Measurements from ENCODE around the gene ACYP2.

ACYP2 gene

DNA sequence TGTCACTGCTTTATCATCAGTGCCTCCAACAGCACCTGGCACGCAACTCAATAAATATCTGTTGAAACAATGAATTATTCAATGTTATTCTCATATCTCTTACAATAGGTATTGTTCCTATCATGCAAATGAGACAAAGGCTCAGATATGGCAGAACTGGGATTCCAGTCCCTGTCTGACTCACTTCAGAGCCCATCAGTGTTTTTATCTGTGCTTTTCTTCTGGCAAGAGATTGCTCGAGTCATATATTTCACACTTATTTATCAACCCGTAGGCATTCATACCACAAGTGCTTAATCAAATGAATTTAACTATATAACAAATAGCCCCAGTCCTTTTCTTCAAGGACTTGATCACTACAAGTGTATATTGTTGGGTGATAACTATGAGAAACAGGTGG, 217.0 kb downstream of the ACYP2 start:
- H3K27ac ChIP-seq: no peak overlapping the region
- TF ChIP-seq CTCF (conservative IDR thresholded peaks at IDR 0.05): no peak

DNA sequence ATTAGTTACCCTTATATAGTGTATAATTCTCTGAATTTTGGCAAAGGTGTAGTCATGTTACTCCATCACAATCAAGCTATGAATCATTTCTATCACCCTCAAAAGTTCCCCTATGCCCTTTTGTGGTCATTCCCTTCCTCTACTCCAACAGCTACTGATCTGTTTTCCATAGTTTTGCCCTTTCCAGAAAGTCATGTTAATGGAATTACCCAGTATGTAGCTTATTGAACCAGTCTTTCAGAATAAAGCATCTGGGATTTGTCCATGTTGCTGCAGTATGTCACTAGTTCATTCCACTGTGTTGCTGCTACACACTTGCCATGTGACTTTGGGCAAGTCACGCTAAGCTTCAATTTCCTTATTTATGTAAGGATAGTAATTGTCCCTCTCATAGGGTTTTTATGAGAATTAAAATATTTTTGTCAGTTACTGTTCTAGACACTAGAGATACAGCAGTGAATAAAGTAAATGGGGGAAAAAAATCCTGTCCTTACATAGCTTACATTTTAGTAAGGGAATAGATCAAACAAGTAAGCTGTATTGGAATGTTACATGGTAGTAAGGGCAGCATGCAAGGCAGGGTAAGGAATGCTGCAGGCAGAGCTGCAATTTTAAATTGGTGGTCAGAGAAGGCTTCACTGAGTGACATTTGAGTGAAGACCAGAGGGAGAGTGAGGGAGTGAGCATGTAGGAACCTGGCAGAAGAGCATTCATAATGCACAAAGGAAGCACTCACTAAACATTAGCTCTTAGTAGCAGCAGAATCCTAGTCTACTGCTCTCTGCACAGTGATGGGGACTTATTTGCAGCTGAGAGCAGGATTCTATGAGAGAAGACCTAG, 220.9 kb downstream of the ACYP2 start:
- H3K27ac ChIP-seq: no peak overlapping the region
- no peak for TF ChIP-seq CTCF (conservative IDR thresholded peaks at IDR 0.05)

- H3K27ac ChIP-seq: no peak overlapping the region
- TF ChIP-seq CTCF (conservative IDR thresholded peaks at IDR 0.05): no peak
These were observed 221.5 kb downstream of the ACYP2 start for GRCh38 chr2:54336977-54337255.

DNA sequence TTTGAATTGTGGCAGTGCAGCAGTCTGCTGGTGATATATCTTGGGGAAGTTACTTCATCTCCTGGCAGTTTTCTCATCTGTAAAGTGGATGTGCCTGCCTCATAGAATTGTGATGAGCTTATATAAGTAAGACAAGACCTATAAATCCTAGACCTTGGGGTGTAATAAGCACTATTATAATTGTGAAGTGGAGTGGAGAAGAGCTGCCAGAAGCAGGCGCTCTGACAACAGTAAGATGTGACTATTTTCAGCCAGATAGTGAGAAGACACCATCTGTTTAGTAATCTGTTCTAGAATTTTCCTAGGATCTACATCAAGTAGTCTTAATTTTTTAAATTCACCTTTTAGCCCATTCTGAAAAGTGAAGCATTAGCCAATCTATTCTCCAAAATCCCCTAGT, 226.2 kb downstream of the ACYP2 start:
- no peak for TF ChIP-seq CTCF (conservative IDR thresholded peaks at IDR 0.05)
- no peak overlapping the region for H3K27ac ChIP-seq

DNA sequence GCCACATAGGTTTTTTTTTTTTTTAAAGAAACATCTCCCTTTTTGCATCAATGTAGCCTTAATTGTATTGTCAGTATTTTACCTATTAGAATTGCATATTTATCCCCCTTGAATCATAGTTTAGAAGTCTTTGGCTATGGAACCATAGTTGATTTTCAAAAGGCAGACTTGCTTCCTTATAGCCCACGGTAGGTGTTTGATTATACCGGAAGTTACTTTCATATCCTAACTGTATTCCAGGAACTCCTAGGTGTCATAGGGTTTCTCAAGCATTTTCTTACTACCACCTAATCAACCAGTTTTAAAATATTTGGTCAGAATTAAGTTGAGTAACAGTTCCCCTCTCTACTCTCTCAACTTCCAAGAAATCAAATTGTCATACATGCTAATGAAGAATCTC, 227.2 kb downstream of the ACYP2 start:
- no peak overlapping the region for H3K27ac ChIP-seq
- no peak for TF ChIP-seq CTCF (conservative IDR thresholded peaks at IDR 0.05)

- H3K27ac ChIP-seq: no peak overlapping the region
- no peak for TF ChIP-seq CTCF (conservative IDR thresholded peaks at IDR 0.05)
These were observed 232.2 kb downstream of the ACYP2 start for GRCh38 chr2:54347622-54348021.

- H3K27ac ChIP-seq: no peak overlapping the region
- no peak for TF ChIP-seq CTCF (conservative IDR thresholded peaks at IDR 0.05)
These were observed 233.2 kb downstream of the ACYP2 start for GRCh38 chr2:54348646-54349045.

All from VCaP (cell line).